GM19239 (cell line): ENCODE results near the gene RAF1.
"Not testable (repeated sequence)": the region's sequence is repeated elsewhere in the genome, so short reads cannot be mapped to it uniquely, and the experiment has no call there.

ENCODE experiments used
- DNase-seq: peaks from one replicate; pipeline ENCODE4 v3.0.0; 2011; ENCODE audit warnings: low spot score; ENCODE audit not compliant: insufficient read length
- FAIRE-seq: peaks from 2 replicates; lab custom pipeline; 2011; peaks lifted over from hg19 to GRCh38; lab: Jason Lieb, UNC

RAF1 gene

GRCh38 chr3:12679468-12679867, 15.6 kb upstream of the RAF1 start:
- FAIRE-seq: no peak
- no peak for DNase-seq

GRCh38 chr3:12677616-12678015, 13.7 kb upstream of the RAF1 start:
- FAIRE-seq (no peak), DNase-seq (no peak)

- DNase-seq (no peak), FAIRE-seq (no peak)
These were observed 11.3 kb upstream of the RAF1 start for GRCh38 chr3:12675115-12675810.

- FAIRE-seq, DNase-seq: not testable (repeated sequence)
These were observed 10.2 kb upstream of the RAF1 start for GRCh38 chr3:12673956-12674736.

GRCh38 chr3:12671120-12671450, 7.2 kb upstream of the RAF1 start:
- DNase-seq (no peak), FAIRE-seq (no peak)

- FAIRE-seq (no peak), DNase-seq (no peak)
These were observed 6.6 kb upstream of the RAF1 start for GRCh38 chr3:12670365-12671119.

GRCh38 chr3:12663401-12663935, 449 bp downstream of the RAF1 start:
- no peak for DNase-seq

GRCh38 chr3:12662593-12663400, 1.1 kb downstream of the RAF1 start:
- DNase-seq (no peak), FAIRE-seq (peak; percentile 70)

More at GRCh38 chr3:12663401-12663935, 449 bp downstream of the RAF1 start:
- no peak for FAIRE-seq

- FAIRE-seq: no peak
- DNase-seq: no peak
These were observed 1.9 kb downstream of the RAF1 start for GRCh38 chr3:12661926-12662592.

GRCh38 chr3:12661375-12661774, 2.5 kb downstream of the RAF1 start:
- DNase-seq, FAIRE-seq: not testable (repeated sequence)

GRCh38 chr3:12660196-12660595, 3.7 kb downstream of the RAF1 start:
- no peak for FAIRE-seq
- DNase-seq: no peak

GRCh38 chr3:12659316-12660015, 4.5 kb downstream of the RAF1 start:
- FAIRE-seq: no peak
- DNase-seq: no peak

- no peak for DNase-seq
- no peak for FAIRE-seq
These were observed 5.3 kb downstream of the RAF1 start for GRCh38 chr3:12658593-12659058.

GRCh38 chr3:12656850-12657249, 7.1 kb downstream of the RAF1 start:
- FAIRE-seq: no peak
- DNase-seq: no peak

- FAIRE-seq (no peak), DNase-seq (no peak)
These were observed 7.7 kb downstream of the RAF1 start for GRCh38 chr3:12656193-12656592.

GRCh38 chr3:12655701-12656100, 8.2 kb downstream of the RAF1 start:
- no peak for FAIRE-seq
- DNase-seq: no peak

GRCh38 chr3:12653747-12654146, 10.2 kb downstream of the RAF1 start:
- FAIRE-seq: no peak
- no peak for DNase-seq

GRCh38 chr3:12648384-12648959, 15.4 kb downstream of the RAF1 start:
- no peak for DNase-seq
- FAIRE-seq: peak; percentile 71
